HG02973 (cell line): ENCODE measurements around the gene GSTT2B.
"Not testable (repeated sequence)": the region's sequence is repeated elsewhere in the genome, so short reads cannot be mapped to it uniquely, and the experiment has no call there.

Source experiments
- ATAC-seq: cut with Tn5 transposase; IDR thresholded peaks from one replicate; pipeline ENCODE4 v1.9.1; 2021; ENCODE audit warnings: moderate library complexity; ENCODE audit not compliant: unreplicated experiment

The GSTT2B gene

DNA sequence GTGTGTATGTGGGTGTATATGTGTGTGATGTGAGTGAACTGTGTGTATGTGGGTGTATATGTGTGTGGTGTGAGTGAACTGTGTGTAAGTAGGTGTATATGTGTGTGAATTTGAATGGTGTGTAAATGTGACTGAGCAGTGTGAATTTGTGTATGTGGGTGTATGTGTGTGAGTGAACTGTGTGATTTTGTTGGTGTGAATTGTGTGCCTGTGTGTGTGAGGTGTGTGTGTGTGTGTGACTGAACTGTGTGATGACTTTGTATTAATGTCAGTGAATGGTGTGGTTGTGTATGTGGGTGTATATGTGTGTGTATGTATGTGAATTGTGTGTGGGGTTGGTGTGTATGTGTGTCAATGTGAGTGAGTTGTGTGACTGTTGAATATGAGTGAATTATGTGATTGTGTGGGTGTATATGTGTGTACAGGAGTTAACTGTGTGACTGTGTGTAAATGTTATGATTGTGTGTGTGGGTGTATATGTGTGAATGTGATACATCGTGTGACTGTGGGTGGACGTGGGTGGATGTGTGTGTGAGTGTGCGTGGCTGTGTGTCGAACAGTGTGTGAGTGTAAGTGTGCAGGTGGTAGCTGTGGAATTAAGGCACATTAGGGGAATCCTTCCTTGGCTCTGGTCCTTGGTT is 25.7 kb upstream of the GSTT2B start:
- not testable (repeated sequence) for ATAC-seq

DNA sequence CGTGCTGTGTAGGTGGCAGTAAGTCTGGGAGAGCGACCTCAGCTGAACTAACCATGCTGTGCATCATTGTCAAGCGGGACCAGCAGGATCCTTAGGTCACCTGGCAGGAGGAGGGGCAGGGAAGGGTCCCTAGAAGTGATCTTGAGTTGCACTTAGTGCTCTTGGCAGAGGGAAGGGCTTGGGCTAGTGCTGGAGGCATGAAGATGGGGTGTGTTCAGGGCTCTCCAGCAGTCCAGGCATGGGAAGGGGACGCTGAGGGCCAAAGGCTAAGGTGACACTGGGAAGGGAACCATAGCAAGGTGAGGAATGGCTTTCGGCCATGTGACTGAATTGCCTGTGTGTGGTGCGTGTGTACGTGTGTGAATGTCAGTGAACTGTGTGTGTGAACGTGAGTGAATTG is 25.1 kb upstream of the GSTT2B start:
- not testable (repeated sequence) for ATAC-seq

DNA sequence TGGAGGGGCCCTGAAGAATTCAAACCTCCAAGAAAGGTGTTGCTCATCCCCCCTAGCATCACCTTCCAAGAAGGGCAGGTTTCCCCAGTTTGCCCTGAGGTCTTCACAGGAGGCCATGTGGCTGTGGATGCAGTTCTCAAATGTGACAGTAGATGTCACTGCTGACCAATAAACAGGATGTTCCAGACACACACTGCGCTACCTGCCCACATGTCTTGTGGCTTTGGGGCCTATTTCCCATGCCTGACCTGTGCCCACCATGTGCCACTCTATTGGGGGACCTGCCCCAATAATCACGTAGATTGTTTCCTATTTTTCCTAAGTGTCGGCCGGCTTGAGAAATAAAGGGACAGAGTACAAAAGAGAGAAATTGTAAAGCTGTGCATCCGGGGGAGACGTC is 23.4 kb upstream of the GSTT2B start:
- no peak for ATAC-seq

DNA sequence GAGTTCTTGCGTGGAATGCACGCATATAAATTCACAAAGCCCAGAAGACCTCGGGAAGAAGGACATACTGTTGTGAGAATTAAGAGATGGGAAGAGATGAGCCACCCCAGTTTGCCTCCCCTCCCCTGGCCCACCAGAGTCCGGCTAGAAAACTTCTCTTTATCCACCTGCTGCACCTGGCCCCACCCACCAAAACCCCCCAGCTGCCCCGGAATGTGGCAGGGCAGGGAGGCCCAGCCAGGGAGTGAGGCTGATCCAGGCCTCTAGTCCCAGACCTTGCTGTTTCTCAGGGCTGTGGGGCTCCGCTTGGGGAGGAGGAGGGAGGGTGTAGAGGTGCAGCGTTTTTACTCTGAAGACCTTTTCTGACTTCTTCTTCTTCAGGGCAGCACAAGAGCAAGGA is 19.6 kb upstream of the GSTT2B start:
- not testable (repeated sequence) for ATAC-seq

DNA sequence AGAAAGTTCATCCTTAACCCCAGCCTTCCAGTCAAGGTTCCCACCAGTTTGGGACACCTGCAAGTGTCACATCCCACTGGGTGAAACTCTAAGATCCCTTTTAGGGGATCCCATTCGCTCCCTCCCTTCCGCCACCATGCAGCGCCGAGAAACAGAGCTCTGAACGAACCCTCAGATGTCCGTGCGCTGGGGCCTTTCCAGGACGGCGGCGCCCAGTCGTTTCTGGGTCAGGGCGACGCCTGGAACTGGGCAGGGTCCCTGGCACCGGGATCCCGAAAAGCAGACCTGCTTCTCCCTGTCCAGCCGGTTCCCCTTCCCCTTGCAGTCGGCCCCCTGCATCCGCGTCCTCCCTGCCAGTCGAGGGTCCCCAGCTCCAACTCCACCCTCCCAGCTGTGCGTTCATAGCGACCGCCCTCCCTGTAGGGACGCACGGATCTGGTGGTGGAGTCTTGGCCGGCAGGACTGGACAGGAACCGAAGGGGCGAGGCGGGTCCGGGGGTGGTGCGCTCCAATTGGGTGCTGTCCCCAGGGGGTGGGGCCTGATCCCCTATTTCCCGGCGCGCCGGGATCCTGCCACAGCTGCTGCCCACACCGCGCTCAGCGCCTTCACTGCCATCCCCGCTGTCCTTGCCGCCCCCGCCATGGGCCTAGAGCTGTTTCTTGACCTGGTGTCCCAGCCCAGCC is 18.7 kb upstream of the GSTT2B start, which contains the start of gene GSTT2:
Gene GSTT2 (plus strand): TSS at position 578 of the 684 bp plus-strand sequence.
- ATAC-seq, result not testable (repeated sequence)

DNA sequence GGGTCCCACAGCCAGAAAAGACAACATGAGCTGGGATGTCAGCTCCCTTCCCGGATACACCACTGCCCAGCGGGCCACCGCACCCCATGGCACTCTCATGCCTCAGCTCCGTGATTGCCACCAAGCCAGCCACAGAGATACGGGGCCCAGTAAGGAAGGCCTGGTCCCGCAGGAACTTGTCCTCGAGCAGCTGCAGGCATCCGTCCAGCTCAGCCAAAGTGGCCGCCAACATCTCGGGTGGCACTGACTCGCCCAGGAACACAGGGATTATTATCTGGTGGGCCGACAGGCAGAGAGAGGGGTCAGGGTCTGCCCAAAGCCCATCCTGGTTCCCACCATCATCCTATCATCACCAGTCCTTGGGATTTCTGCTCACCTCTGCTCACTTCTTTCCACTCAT is 16.3 kb upstream of the GSTT2B start:
- ATAC-seq, result not testable (repeated sequence)

DNA sequence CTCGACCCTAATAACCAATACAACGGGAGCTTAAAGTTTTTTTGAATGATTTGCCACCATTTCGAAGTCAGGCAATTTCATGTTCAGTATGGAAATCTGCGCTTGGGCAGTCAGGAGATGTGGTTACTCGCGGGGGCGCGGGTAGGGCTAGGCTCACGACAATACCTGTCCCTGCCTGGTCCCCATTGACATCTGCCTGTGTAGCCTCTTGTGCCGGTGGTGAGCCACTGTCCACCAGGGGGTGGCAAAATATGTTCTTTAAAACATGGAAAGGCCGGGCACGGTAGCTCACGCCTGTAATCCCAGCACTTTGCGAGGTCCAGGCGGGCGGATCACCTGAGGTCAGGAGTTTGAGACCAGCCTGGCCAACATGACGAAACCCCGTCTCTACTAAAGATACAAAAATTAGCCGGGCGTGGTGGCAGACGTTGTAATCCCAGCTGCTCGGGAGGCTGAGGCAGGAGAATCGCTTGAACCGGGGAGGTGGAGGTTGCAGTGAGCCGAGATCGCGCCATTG is 13.9 kb upstream of the GSTT2B start:
- ATAC-seq, result peak; percentile 32

DNA sequence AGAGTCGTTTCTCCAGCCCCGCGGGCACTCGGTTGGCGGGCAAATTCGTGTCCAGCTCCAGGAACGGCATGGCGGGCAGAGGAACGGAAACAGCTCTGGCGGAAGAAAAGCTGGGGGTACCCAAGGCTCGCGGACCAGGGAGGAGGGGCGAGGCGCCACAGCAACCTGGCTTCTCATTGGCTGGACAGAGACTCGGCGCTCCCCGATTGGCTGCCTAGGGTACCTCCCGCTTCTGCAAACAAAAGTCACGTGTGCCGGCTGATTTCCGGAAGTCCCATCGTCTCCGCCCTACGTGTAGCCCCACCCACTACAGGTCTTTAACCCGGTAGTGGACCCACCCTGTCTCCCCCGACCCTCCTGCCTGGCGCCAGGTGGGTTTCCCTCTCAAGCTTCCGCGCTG is 13.3 kb upstream of the GSTT2B start, which contains the start of gene DDT:
Gene DDT (minus strand): TSS at position 97 of the 400 bp plus-strand sequence. CDS start 27 bp downstream, at position 70.
- peak; percentile 89 for ATAC-seq

DNA sequence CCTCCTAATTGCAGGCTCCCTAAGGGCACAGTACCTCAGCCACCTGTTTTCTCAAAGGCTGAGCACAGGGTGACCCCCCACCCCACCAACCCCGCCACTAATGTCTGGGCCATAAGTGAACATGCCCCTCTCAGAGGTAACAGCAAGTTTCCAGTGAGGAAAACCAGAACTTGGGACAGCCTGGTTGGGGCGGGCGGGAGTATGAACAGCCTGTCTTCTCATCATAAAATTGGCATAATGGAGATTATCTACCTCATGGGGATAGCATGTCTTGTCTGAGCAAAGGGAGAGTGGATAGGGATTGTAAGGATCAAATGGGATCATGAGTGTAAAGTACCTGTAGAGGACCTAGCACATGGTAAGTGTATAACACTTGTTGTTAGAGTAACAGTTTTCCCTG is 10.9 kb upstream of the GSTT2B start:
- not testable (repeated sequence) for ATAC-seq

DNA sequence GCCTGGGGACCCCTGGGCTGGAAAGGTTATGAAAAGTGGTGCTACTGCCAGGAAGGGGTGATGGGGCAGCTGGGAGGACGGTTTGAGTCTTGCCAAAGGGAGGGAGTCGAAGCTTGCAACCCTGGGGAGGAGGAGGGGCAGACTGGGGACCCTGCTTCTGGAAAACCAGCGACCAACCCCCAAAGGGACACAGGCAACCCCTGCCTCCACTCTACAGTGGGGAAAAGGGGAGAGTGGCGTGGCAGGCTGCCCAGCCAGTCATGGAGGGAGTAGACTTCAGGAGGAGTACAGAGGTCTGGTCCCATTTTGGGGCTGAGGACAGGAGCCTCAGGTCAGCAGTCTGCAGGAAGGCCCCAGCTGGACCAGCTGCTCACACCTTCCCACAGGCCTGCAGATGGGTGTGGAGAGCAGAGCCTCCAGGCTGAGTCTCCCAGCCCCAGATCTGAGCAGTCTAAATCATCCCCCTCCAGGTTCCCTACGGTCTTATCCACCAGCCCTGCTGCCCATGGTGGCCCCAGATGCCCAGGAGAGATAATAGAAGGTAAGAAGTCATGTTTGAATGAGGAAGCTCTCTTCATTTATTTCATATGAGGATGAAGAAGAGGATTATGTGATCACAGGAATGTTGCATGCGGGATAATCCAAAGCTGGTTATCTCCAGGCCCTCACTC is 10.0 kb upstream of the GSTT2B start:
- no peak for ATAC-seq

DNA sequence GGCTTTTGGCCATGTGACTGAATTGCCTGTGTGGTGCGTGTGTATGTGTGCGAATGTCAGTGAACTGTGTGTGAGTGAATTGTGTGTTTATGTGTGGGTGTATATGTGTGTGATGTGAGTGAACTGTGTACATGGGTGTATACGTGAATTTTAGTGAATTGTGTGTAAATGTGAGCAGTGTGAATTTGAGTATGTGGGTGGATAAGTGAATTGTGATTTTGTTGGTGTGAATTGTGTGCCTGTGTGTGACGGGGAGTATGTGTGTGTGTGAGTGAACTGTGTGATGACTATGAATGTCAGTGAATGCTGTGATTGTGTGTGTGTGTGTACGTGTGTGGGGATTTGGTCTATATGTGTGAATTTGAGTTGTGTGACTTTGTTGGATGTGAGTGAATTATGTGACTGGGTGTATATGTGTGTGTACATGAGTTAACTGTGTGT is 9.2 kb upstream of the GSTT2B start:
- ATAC-seq, result no peak

DNA sequence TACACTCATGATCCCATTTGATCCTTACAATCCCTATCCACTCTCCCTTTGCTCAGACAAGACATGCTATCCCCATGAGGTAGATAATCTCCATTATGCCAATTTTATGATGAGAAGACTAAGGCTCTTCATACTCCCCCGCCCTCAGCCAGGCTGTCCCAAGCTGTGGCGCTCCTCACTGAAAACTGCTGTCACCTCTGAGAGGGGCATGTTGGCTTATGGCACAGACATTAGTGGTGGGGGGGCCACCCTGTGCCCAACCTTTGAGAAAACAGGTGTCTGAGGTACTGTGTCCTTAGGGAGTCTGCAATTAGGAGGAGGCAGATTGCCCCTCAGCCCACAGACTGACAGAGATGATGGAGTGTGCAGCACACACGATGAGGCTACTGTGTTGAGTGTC is 8.1 kb upstream of the GSTT2B start:
- no peak for ATAC-seq

DNA sequence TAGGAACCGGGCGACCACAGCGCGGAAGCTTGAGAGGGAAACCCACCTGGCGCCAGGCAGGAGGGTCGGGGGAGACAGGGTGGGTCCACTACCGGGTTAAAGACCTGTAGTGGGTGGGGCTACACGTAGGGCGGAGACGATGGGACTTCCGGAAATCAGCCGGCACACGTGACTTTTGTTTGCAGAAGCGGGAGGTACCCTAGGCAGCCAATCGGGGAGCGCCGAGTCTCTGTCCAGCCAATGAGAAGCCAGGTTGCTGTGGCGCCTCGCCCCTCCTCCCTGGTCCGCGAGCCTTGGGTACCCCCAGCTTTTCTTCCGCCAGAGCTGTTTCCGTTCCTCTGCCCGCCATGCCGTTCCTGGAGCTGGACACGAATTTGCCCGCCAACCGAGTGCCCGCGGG is 5.6 kb upstream of the GSTT2B start, which contains the start of gene DDTL:
Gene DDTL (plus strand): TSS at position 321 of the 400 bp plus-strand sequence. CDS start 27 bp downstream, at position 348.
- ATAC-seq, result peak; percentile 89

DNA sequence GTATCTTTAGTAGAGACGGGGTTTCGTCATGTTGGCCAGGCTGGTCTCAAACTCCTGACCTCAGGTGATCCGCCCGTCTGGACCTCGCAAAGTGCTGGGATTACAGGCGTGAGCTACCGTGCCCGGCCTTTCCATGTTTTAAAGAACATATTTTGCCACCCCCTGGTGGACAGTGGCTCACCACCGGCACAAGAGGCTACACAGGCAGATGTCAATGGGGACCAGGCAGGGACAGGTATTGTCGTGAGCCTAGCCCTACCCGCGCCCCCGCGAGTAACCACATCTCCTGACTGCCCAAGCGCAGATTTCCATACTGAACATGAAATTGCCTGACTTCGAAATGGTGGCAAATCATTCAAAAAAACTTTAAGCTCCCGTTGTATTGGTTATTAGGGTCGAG is 5.1 kb upstream of the GSTT2B start:
- ATAC-seq, result not testable (repeated sequence)

DNA sequence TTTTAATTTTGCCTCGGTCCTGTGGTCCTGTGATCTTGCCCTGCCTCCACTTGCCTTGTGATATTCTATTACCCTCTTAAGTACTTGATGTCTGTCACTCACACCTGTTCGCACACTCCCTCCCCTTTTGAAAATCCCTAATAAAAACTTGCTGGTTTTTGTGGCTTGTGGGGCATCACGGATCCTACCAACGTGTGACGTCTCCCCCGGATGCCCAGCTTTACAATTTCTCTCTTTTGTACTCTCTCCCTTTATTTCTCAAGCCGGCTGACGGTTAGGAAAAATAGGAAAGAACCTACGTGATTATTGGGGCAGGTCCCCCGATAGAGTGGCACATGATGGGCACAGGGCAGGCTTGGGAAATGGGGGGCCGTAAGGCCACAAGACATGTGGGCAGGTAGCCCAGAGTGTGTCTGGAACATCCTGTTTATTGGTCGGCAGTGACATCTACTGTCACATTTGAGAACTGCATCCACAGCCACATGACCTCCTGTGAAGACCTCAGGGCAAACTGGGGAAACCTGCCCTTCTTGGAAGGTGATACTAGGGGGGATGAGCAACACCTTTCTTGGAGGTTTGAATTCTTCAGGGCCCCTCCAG is 4.6 kb downstream of the GSTT2B start:
- not testable (repeated sequence) for ATAC-seq

DNA sequence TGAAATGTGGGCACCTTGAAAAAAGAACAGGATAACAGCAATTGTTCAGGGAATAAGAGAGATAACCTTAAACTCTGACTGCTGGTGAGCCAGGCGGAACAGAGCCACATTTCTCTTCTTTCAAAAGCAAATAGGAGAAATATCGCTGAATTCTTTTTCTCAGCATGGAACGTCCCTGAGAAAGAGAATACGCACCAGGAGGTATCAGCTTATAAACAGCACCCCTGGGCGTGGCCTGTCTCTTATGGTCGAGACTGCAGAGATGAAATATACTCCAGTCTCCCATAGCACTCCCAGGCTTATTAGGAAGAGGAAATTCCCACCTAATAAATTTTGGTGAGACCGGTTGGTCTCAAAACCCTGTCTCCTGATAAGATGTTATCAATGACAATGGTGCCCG is 5.1 kb downstream of the GSTT2B start:
- ATAC-seq, result not testable (repeated sequence)

DNA sequence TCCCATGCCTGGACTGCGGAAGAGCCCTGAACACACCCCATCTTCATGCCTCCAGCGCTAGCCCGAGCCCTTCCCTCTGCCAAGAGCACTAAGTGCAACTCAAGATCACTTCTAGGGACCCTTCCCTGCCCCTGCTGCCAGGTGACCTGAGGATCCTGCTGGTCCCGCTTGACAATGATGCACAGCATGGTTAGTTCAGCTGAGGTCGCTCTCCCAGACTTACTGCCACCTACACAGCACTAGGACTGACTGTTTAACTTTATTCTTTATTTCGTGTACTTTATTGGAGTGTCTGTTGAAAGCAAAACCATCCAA is 6.0 kb downstream of the GSTT2B start:
- ATAC-seq, result not testable (repeated sequence)

DNA sequence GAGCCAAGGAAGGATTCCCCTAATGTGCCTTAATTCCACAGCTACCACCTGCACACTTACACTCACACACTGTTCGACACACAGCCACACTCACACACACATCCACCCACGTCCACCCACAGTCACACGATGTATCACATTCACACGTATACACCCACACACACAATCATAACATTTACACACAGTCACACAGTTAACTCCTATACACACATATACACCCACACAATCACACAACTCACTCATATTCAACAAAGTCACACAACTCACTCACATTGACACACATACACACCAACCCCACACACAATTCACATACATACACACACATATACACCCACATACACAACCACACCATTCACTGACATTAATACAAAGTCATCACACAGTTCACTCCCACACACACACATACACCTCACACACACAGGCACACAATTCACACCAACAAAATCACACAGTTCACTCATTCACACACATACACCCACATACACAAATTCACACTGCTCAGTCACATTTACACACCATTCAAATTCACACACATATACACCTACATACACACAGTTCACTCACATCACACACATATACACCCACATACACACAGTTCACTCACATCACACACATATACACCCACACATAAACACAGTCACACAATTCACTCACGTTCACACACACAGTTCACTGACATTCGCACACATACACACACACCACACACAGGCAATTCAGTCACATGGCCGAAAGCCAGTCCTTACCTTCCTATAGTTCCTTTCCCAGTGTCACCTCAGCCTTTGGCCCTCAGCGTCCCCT is 6.6 kb downstream of the GSTT2B start:
- ATAC-seq, result not testable (repeated sequence)

DNA sequence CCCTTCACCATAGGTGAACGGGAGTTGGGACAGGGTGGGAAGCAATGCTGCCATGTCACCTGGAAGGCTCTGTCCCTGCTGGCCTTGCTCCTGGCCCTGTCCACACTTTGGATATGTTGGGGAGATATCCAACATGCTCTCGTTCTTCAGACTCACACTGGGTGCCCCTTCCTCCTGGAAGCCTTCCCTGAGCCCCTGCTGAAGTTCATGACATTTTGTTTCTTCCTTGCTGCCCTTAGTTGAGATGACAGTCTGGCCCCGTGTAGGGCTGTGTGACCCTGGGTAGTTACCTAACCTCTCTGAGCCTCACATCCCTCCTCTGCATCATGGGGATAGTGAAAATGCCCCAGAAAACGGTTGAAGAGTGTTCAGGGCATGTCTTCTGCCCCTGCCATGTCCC is 7.5 kb downstream of the GSTT2B start:
- ATAC-seq, result not testable (repeated sequence)

DNA sequence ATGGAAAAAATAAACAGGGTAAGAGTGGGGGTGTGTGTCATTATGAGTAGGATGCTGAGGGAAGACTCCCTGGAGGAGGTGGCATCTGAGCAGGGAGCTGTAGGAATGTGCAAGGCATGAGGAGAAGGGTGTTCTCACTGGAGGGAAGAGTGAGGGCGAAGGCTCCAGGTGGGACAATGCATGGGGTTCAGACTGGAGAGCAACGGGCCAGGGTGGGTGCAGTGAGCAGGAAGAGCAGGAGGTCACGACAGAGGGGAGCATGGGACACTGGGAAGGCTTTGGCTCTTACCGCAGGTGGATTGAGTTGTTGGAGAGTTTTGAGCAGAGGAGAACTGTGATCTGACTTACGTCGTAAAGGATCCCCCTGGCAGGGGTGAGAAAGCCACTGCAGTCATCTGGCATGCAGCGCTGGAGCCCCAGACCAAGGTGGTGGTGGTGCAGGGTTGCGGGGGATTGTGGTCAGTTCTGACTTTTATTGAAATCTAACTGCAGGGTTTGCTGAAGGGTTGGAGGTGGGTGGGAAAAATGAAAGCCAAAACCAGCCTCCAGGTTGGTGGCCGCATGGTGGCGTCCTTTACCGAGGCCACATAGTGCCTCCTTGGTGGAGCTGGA is 8.1 kb downstream of the GSTT2B start:
- ATAC-seq, result not testable (repeated sequence)
